CD14-positive monocyte (primary cell): Measurements from ENCODE around the gene SPATA20. TPM values are rescaled to one million over a fixed set of nuclear protein-coding genes. Genes with fewer than 3 reads are reported as not detected.
A peak's percentile ranks its signal among the peaks of the same experiment; 100 is the strongest.

ENCODE experiments used
- DNase-seq, 3 donors: peaks; one replicate each; pipeline ENCODE4 v3.0.0-alpha.2; 2011 to 2022
- H2AFZ ChIP-seq: 2 replicates; pipeline ENCODE4 v1.6.0; 2012; ENCODE audit warnings: mild to moderate bottlenecking, low read depth, low read length, inconsistent platforms; ENCODE audit not compliant: insufficient read depth, poor library complexity, severe bottlenecking
- H3K27ac ChIP-seq, 2 donors: 1 replicate in 1 of 2; 2 replicates in 1 of 2; pipeline ENCODE4 v1.5.1; 2012 to 2013; ENCODE audit warnings: low read length in 2 of 2, control low read depth in 1 of 2, inconsistent platforms in 1 of 2, low read depth in 1 of 2, mild to moderate bottlenecking in 1 of 2
- H3K27me3 ChIP-seq, 2 donors: one replicate each; pipeline versions ENCODE4 v1.6.0 to v1.6.1; 2011 to 2013; ENCODE audit warnings: low read length in 2 of 2; ENCODE audit not compliant: control insufficient read depth in 2 of 2, insufficient read depth in 2 of 2
- H3K36me3 ChIP-seq, 2 donors: replicated peaks in 1 of 2; 1 replicate in 1 of 2; 2 replicates in 1 of 2; pipeline versions ENCODE4 v1.5.1 to v1.6.1; 2012 to 2013; ENCODE audit warnings: low read length in 2 of 2, control low read depth in 1 of 2, inconsistent platforms in 1 of 2, mild to moderate bottlenecking in 1 of 2; ENCODE audit not compliant: insufficient read depth in 2 of 2, control insufficient read depth in 1 of 2
- H3K4me1 ChIP-seq, 2 donors: 1 replicate in 1 of 2; 2 replicates in 1 of 2; pipeline versions ENCODE4 v1.5.1 to v1.6.1; 2012 to 2013; ENCODE audit warnings: low read length in 2 of 2, control low read depth in 1 of 2, inconsistent platforms in 1 of 2, mild to moderate bottlenecking in 1 of 2, moderate library complexity in 1 of 2; ENCODE audit not compliant: insufficient read depth in 2 of 2, control insufficient read depth in 1 of 2
- H3K4me2 ChIP-seq: replicated peaks from 2 replicates; pipeline ENCODE3; 2012; ENCODE audit warnings: low read length, moderate library complexity, mild to moderate bottlenecking; ENCODE audit not compliant: poor library complexity, severe bottlenecking; ENCODE audit errors: extremely low read depth
- H3K4me3 ChIP-seq, 3 experiments: fragments of 200-600 bp in 1 of 3; sonication (generic) in 1 of 3; replicated peaks in 1 of 3; 1 replicate in 2 of 3; 2 replicates in 1 of 3; pipeline ENCODE4 v1.5.1; 2011 to 2013; ENCODE audit warnings: low read length in 3 of 3, mild to moderate bottlenecking in 3 of 3, control low read depth in 2 of 3, low read depth in 2 of 3, inconsistent platforms in 1 of 3, moderate library complexity in 1 of 3
- H3K79me2 ChIP-seq: 2 replicates; pipeline ENCODE4 v1.6.0; 2012; ENCODE audit warnings: mild to moderate bottlenecking, control low read depth, inconsistent platforms, low read length, moderate library complexity; ENCODE audit not compliant: insufficient read depth
- H3K9ac ChIP-seq: 2 replicates; pipeline ENCODE4 v1.6.0; 2017; ENCODE audit warnings: low read length, mild to moderate bottlenecking; ENCODE audit not compliant: insufficient read depth, poor library complexity, severe bottlenecking
- H3K9me3 ChIP-seq, 2 donors: replicated peaks in 1 of 2; 1 replicate in 1 of 2; 2 replicates in 1 of 2; pipeline versions ENCODE4 v1.5.1 to v1.6.1; 2012 to 2013; ENCODE audit warnings: low read length in 2 of 2, control low read depth in 1 of 2; ENCODE audit not compliant: control insufficient read depth in 1 of 2, insufficient read depth in 1 of 2
- H4K20me1 ChIP-seq: 2 replicates; pipeline ENCODE4 v1.6.0; 2012; ENCODE audit warnings: mild to moderate bottlenecking, low read length, control low read depth, moderate library complexity; ENCODE audit not compliant: insufficient read depth
- H3K27ac Mint-ChIP-seq, 7 donors: one replicate each; pipeline ENCODE4 v1.8.0; 2020; ENCODE audit warnings: mild to moderate bottlenecking in 7 of 7, mixed read lengths in 7 of 7, moderate library complexity in 6 of 7, inconsistent platforms in 2 of 7
- H3K27me3 Mint-ChIP-seq, 3 donors: one replicate each; pipeline ENCODE4 v1.8.0; 2021 to 2022; ENCODE audit warnings: low read depth in 3 of 3, mild to moderate bottlenecking in 3 of 3, mixed read lengths in 3 of 3, moderate library complexity in 3 of 3, inconsistent platforms in 1 of 3
- H3K36me3 Mint-ChIP-seq, 2 donors: one replicate each; pipeline ENCODE4 v1.8.0; 2020; ENCODE audit warnings: mixed read lengths in 2 of 2, inconsistent platforms in 1 of 2, mild to moderate bottlenecking in 1 of 2
- H3K4me1 Mint-ChIP-seq: one replicate; pipeline ENCODE4 v1.8.0; 2020; ENCODE audit warnings: mild to moderate bottlenecking, mixed read lengths
- H3K4me3 Mint-ChIP-seq, 2 donors: one replicate each; pipeline ENCODE4 v1.8.0; 2020; ENCODE audit warnings: mild to moderate bottlenecking in 2 of 2, mixed read lengths in 2 of 2, moderate library complexity in 1 of 2
- H3K9me3 Mint-ChIP-seq, 7 donors: one replicate each; pipeline ENCODE4 v1.8.0; 2020 to 2022; ENCODE audit warnings: mixed read lengths in 7 of 7, mild to moderate bottlenecking in 6 of 7, moderate library complexity in 6 of 7, inconsistent platforms in 2 of 7
- WGBS: methylation state at CpG from one replicate; pipeline ENCODE4 v1.1.5; 2013; ENCODE audit warnings: missing lambda C conversion rate; ENCODE audit not compliant: insufficient coverage; 5-methylcytosine and 5-hydroxymethylcytosine counted together
- intact Hi-C, 2 donors: fragments of 100-400 bp; cut with micrococcal nuclease; formaldehyde crosslinking; loops; one replicate each; pipeline versions ENCODE4 v1.15.0 to v1.15.1; 2023
- polyA plus RNA-seq, 3 donors: library from polyadenylated mRNA; depleted of rRNA in 1 of 3; unstranded in 2 of 3; stranded (reverse) in 1 of 3; fragments of 300-500 nt in 2 of 3; fragments of >200 nt in 1 of 3; fragmentation: Illumina TruSeq in 2 of 3; gene quantifications; 1 replicate in 2 of 3; 2 replicates in 1 of 3; pipeline ENCODE4 v1.2.3, GENCODE V29; 2012 to 2021
- TF ChIP-seq, protein P1 (sequence below): fragments of 200-600 bp; IDR thresholded peaks from one replicate; pipeline ENCODE4 v1.8.0; 2022; ENCODE audit warnings: antibody characterized with exemption, mild to moderate bottlenecking

SPATA20 gene
- polyA plus RNA-seq, 3 donors, result 9.3 to 37.8 (median 12.2) TPM

DNA sequence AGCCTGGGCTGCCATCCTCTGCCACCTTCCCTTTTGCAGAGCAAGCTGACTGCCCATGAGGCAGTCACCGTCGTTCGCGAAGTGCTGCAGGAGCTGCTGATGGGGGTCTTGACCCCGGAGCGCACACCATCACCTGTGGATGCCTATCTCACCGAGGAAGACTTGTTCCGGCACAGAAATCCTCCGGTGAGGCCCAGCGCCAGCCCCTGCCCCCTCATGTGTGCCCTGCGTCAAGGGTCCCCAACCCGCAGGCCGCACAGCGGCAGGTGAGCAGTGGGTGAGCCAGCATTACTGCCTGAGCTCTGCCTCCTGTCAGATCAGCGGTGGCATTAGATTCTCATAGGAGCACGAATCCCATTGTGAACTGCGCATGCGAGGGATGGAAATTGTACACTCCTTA lies 22.1 kb upstream of the SPATA20 start:
- H3K27ac ChIP-seq, result no peak overlapping the region
- no peaks in the 10 kb centered on the region for H3K27me3 ChIP-seq
- Mint-ChIP-seq H3K27me3 (peaks cover 2 to 5% (median 4%) of the 10 kb centered on the region in 3 donors), H3K36me3 (no peaks in the 10 kb centered on the region), H3K9me3 (no peaks in the 10 kb centered on the region), H3K4me3 (no peak overlapping the region), H3K4me1 (peaks cover 6% of the 10 kb centered on the region), H3K27ac (no peak overlapping the region)
- H4K20me1 ChIP-seq, result no peaks in the 10 kb centered on the region
- H2AFZ ChIP-seq, result no peak overlapping the region
- peaks cover 7 to 10% of the 10 kb centered on the region in 2 donors for H3K4me1 ChIP-seq
- WGBS, result 96% methylated on average over 17 of the region's 18 CpGs
- no peak overlapping the region for H3K9ac ChIP-seq
- H3K9me3 ChIP-seq, result no peaks in the 10 kb centered on the region
- DNase-seq, result no peak
- H3K36me3 ChIP-seq, result no peaks in the 10 kb centered on the region
- H3K4me2 ChIP-seq, result no peak overlapping the region
- no peak overlapping the region for H3K4me3 ChIP-seq
- TF ChIP-seq, protein P1, sequence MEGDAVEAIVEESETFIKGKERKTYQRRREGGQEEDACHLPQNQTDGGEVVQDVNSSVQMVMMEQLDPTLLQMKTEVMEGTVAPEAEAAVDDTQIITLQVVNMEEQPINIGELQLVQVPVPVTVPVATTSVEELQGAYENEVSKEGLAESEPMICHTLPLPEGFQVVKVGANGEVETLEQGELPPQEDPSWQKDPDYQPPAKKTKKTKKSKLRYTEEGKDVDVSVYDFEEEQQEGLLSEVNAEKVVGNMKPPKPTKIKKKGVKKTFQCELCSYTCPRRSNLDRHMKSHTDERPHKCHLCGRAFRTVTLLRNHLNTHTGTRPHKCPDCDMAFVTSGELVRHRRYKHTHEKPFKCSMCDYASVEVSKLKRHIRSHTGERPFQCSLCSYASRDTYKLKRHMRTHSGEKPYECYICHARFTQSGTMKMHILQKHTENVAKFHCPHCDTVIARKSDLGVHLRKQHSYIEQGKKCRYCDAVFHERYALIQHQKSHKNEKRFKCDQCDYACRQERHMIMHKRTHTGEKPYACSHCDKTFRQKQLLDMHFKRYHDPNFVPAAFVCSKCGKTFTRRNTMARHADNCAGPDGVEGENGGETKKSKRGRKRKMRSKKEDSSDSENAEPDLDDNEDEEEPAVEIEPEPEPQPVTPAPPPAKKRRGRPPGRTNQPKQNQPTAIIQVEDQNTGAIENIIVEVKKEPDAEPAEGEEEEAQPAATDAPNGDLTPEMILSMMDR, result no peak
- no peaks in the 10 kb centered on the region for H3K79me2 ChIP-seq
- intact Hi-C loops, result no loop called here

DNA sequence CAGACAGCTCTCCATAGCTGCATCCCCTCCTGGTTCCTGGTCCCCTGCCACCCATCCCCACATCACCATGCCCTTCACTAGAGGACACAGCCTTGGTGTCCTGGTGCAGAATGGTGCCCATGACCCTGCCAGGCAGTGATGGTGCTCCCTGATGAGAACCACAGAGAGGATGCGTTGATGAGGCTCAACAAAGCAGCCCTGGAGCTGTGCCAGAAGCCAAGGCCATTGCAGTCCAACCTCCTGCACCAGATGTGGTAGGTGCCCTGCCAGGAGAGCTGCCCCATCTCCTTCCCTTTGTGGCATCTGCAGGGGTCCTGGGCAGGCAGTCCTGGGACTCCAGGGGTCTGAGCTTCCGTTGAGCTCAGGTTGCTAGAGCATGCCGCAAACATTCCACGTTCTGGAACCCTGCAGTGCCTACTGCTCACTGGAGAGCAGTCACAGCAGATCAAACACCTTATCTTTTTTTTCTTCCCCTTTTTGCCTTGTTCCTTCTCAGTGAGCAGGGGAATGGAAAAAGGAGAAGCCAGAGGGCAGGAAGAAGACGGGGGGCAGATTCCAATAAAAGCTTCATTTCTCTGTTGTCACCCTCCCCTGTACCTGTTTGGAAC lies 19.7 kb upstream of the SPATA20 start:
- H3K4me2 ChIP-seq, result no peak overlapping the region
- Mint-ChIP-seq H3K27ac (no peak overlapping the region), H3K4me1 (peaks cover 23% of the 10 kb centered on the region), H3K9me3 (no peaks in the 10 kb centered on the region), H3K4me3 (no peak overlapping the region), H3K27me3 (peaks cover 8 to 22% (median 17%) of the 10 kb centered on the region in 3 donors), H3K36me3 (peaks cover 0 to 4% of the 10 kb centered on the region in 2 donors)
- peaks cover 18 to 24% of the 10 kb centered on the region in 2 donors for H3K4me1 ChIP-seq
- H3K9ac ChIP-seq, result no peak overlapping the region
- no peaks in the 10 kb centered on the region for H4K20me1 ChIP-seq
- TF ChIP-seq, protein P1, result no peak
- no peaks in the 10 kb centered on the region for H3K36me3 ChIP-seq
- DNase-seq, result peak in 2 of 3 donors; percentile 35 to 41
- H3K27ac ChIP-seq, result no peak overlapping the region
- no peak overlapping the region for H3K4me3 ChIP-seq
- intact Hi-C loops, result no loop called here
- no peaks in the 10 kb centered on the region for H3K9me3 ChIP-seq
- WGBS, result 23% methylated on average over 4 of the region's 5 CpGs
- no peak overlapping the region for H2AFZ ChIP-seq
- no peaks in the 10 kb centered on the region for H3K79me2 ChIP-seq
- peaks cover 2 to 6% of the 10 kb centered on the region in 2 donors for H3K27me3 ChIP-seq
